Ovary (tissue), 3 donors: ENCODE data around the gene CACNA1C.

Source experiments
- EP300 ChIP-seq: sonication (generic); formaldehyde crosslinking; IDR thresholded peaks from one replicate; pipeline ENCODE4 v1.6.1; 2017; ENCODE audit warnings: antibody characterized with exemption
- POLR2A ChIP-seq: fragments of 450-650 bp; IDR thresholded peaks from one replicate; pipeline ENCODE4 v1.6.1; 2017; ENCODE audit warnings: antibody characterized with exemption, mild to moderate bottlenecking, moderate library complexity
- TF ChIP-seq, protein P1 (sequence below), 3 donors: fragments of 450-650 bp in 2 of 3; fragments of 200-600 bp in 1 of 3; IDR thresholded peaks; one replicate each; pipeline versions ENCODE4 v1.5.1 to v1.8.0; 2016 to 2022; ENCODE audit warnings: antibody characterized with exemption in 3 of 3, mild to moderate bottlenecking in 1 of 3
- donor health status: DM: no; HTN: no; CAD: no.

DNA sequence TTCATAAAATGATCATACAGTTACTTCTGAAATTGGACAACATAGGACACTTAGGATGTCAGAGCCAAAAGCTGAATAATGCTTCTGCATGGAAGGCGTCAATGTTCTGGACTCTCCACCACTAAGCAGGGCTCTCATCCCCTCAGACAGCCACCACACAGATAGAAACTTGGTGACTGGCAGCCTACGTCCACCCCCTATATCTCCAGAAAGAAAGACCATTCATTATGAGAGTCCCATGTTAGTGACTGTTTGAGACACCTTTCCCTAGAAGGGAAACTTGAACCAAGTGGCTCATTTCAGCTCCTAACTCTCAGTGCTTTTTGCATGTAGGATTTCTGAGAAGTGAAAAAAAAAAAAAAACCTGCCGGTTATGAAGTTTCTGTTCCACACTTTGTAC lies 491.0 kb downstream of the CACNA1C start:
- TF ChIP-seq, protein P1, sequence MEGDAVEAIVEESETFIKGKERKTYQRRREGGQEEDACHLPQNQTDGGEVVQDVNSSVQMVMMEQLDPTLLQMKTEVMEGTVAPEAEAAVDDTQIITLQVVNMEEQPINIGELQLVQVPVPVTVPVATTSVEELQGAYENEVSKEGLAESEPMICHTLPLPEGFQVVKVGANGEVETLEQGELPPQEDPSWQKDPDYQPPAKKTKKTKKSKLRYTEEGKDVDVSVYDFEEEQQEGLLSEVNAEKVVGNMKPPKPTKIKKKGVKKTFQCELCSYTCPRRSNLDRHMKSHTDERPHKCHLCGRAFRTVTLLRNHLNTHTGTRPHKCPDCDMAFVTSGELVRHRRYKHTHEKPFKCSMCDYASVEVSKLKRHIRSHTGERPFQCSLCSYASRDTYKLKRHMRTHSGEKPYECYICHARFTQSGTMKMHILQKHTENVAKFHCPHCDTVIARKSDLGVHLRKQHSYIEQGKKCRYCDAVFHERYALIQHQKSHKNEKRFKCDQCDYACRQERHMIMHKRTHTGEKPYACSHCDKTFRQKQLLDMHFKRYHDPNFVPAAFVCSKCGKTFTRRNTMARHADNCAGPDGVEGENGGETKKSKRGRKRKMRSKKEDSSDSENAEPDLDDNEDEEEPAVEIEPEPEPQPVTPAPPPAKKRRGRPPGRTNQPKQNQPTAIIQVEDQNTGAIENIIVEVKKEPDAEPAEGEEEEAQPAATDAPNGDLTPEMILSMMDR (IDR thresholded peaks at IDR 0.05) = no peak
- TF ChIP-seq POLR2A = no peak
- TF ChIP-seq EP300 = no peak
